HUES64 (cell line): ENCODE data around the gene PIGT.

Source experiments
- H3K27ac ChIP-seq: 2 replicates; pipeline ENCODE4 v1.7.0; 2013; ENCODE audit warnings: low read depth, low read length, inconsistent platforms
- H3K27me3 ChIP-seq: 2 replicates; pipeline ENCODE4 v1.6.1; 2013; ENCODE audit warnings: mild to moderate bottlenecking, low read length; ENCODE audit not compliant: insufficient read depth
- H3K36me3 ChIP-seq: 2 replicates; pipeline ENCODE4 v1.6.1; 2013; ENCODE audit warnings: mild to moderate bottlenecking, low read length; ENCODE audit not compliant: insufficient read depth
- H3K4me1 ChIP-seq: 2 replicates; pipeline ENCODE4 v1.6.1; 2013; ENCODE audit warnings: mild to moderate bottlenecking, low read length, moderate library complexity; ENCODE audit not compliant: insufficient read depth
- H3K4me3 ChIP-seq: 2 replicates; pipeline ENCODE4 v1.5.1; 2013; ENCODE audit warnings: mild to moderate bottlenecking, low read length, moderate library complexity
- H3K9ac ChIP-seq: 2 replicates; pipeline ENCODE4 v1.6.1; 2013; ENCODE audit warnings: mild to moderate bottlenecking, low read depth, low read length
- H3K9me3 ChIP-seq: 2 replicates; pipeline ENCODE4 v1.6.1; 2013; ENCODE audit warnings: low read depth, low read length; ENCODE audit not compliant: insufficient read depth
- WGBS: fragments of 150-250, 120-280 bp; methylation state at CpG from one replicate; pipeline ENCODE4 v1.1.7; 2013; ENCODE audit warnings: missing lambda C conversion rate; 5-methylcytosine and 5-hydroxymethylcytosine counted together

PIGT gene

GRCh38 chr20:45402946-45403345 lies 13.0 kb upstream of the PIGT start:
- Histone ChIP-seq H3K36me3 (no peaks in the 10 kb centered on the region), H3K4me1 (peaks cover 9% of the 10 kb centered on the region), H3K27me3 (peaks cover 41% of the 10 kb centered on the region), H3K4me3 (no peak overlapping the region), H3K9ac (no peak overlapping the region), H3K27ac (no peak overlapping the region), H3K9me3 (peaks cover 24% of the 10 kb centered on the region)
- WGBS = 90% methylated on average over 1 of the region's 1 CpG

GRCh38 chr20:45404438-45404837 lies 11.5 kb upstream of the PIGT start:
- H3K27ac ChIP-seq = no peak overlapping the region
- H3K9ac ChIP-seq = no peak overlapping the region
- peaks cover 10% of the 10 kb centered on the region for H3K4me1 ChIP-seq
- H3K4me3 ChIP-seq = no peak overlapping the region
- peaks cover 12% of the 10 kb centered on the region for H3K36me3 ChIP-seq
- H3K9me3 ChIP-seq = peaks cover 23% of the 10 kb centered on the region
- peaks cover 41% of the 10 kb centered on the region for H3K27me3 ChIP-seq
- WGBS = 89% methylated on average over 1 of the region's 1 CpG

- Histone ChIP-seq H3K27ac (no peak overlapping the region; the same call in 1 of the 2 replicates), H3K9ac (peak overlapping the region; percentile 87)
Measured at GRCh38 chr20:45405571-45406259, 10.2 kb upstream of the PIGT start.

GRCh38 chr20:45406260-45407066 lies 9.5 kb upstream of the PIGT start:
- Histone ChIP-seq H3K27me3 (peaks cover 41% of the 10 kb centered on the region), H3K4me1 (peaks cover 10% of the 10 kb centered on the region), H3K27ac (peak overlapping the region; percentile 42), H3K9ac (peak overlapping the region; percentile 87), H3K36me3 (peaks cover 30% of the 10 kb centered on the region), H3K9me3 (peaks cover 4% of the 10 kb centered on the region; the same call in 1 of the 2 replicates), H3K4me3 (peak overlapping the region; percentile 93)
- under 1% methylated on average over 87 of the region's 87 CpGs for WGBS

More at GRCh38 chr20:45405571-45406259, 10.2 kb upstream of the PIGT start:
- Histone ChIP-seq H3K27me3 (peaks cover 41% of the 10 kb centered on the region), H3K4me3 (peak overlapping the region; percentile 93), H3K36me3 (peaks cover 25% of the 10 kb centered on the region), H3K4me1 (peaks cover 10% of the 10 kb centered on the region), H3K9me3 (peaks cover 10% of the 10 kb centered on the region)
- WGBS = 4% methylated on average over 47 of the region's 49 CpGs

- WGBS = 6% methylated on average over 28 of the region's 30 CpGs
- peaks cover 10% of the 10 kb centered on the region for H3K4me1 ChIP-seq
- no peaks in the 10 kb centered on the region for H3K9me3 ChIP-seq
- peak overlapping the region; percentile 93 for H3K4me3 ChIP-seq
- peaks cover 41% of the 10 kb centered on the region for H3K27me3 ChIP-seq
- H3K36me3 ChIP-seq = peaks cover 30% of the 10 kb centered on the region
- peak overlapping the region; percentile 42 for H3K27ac ChIP-seq
- peak overlapping the region; percentile 87 for H3K9ac ChIP-seq
Measured at GRCh38 chr20:45407067-45407745, 8.7 kb upstream of the PIGT start.

- H3K9me3 ChIP-seq = no peaks in the 10 kb centered on the region
- peaks cover 41% of the 10 kb centered on the region for H3K27me3 ChIP-seq
- H3K27ac ChIP-seq = peak within 1 kb of the TSS; percentile 42; the same call in 1 of the 2 replicates
- 93% methylated on average over 19 of the region's 21 CpGs for WGBS
- peak within 1 kb of the TSS; percentile 87 for H3K9ac ChIP-seq
- H3K4me1 ChIP-seq = peaks cover 10% of the 10 kb centered on the region
- H3K36me3 ChIP-seq = peaks cover 30% of the 10 kb centered on the region
- H3K4me3 ChIP-seq = peak within 1 kb of the TSS; percentile 93
Measured at GRCh38 chr20:45407783-45408645, 7.9 kb upstream of the PIGT start, which contains the start of gene DBNDD2. Gene DBNDD2, plus strand, starts transcription at chr20:45408289. Its CDS starts 179 bp downstream, at chr20:45408468.

- Histone ChIP-seq H3K9me3 (no peaks in the 10 kb centered on the region), H3K27me3 (peaks cover 38% of the 10 kb centered on the region), H3K36me3 (peaks cover 30% of the 10 kb centered on the region), H3K4me3 (no peak overlapping the region), H3K27ac (no peak overlapping the region), H3K9ac (no peak overlapping the region), H3K4me1 (peaks cover 10% of the 10 kb centered on the region)
- WGBS = 95% methylated on average over 6 of the region's 7 CpGs
Measured at GRCh38 chr20:45408646-45409213, 7.2 kb upstream of the PIGT start.

- H3K4me3 ChIP-seq = no peak overlapping the region
- peaks cover 10% of the 10 kb centered on the region for H3K4me1 ChIP-seq
- 92% methylated on average over 6 of the region's 7 CpGs for WGBS
- H3K9me3 ChIP-seq = no peaks in the 10 kb centered on the region
- no peak overlapping the region for H3K9ac ChIP-seq
- peaks cover 29% of the 10 kb centered on the region for H3K27me3 ChIP-seq
- H3K27ac ChIP-seq = no peak overlapping the region
- H3K36me3 ChIP-seq = peaks cover 30% of the 10 kb centered on the region
Measured at GRCh38 chr20:45409521-45410272, 6.2 kb upstream of the PIGT start.

- no peak overlapping the region for H3K9ac ChIP-seq
- H3K27ac ChIP-seq = no peak overlapping the region
- peaks cover 19% of the 10 kb centered on the region for H3K27me3 ChIP-seq
- H3K36me3 ChIP-seq = peaks cover 30% of the 10 kb centered on the region
- H3K9me3 ChIP-seq = no peaks in the 10 kb centered on the region
- 84% methylated on average over 8 of the region's 8 CpGs for WGBS
- H3K4me3 ChIP-seq = no peak overlapping the region
- peaks cover 11% of the 10 kb centered on the region for H3K4me1 ChIP-seq
Measured at GRCh38 chr20:45410887-45411286, 5.1 kb upstream of the PIGT start.
